Suprapubic skin (tissue), 4 donors: ENCODE measurements around the gene TMEM139.

Experiments
- EP300 ChIP-seq: sonication (generic); formaldehyde crosslinking; IDR thresholded peaks from one replicate; pipeline ENCODE4 v1.6.1; 2017; ENCODE audit warnings: antibody characterized with exemption
- POLR2A ChIP-seq, 2 donors: fragments of 450-650 bp; IDR thresholded peaks; one replicate each; pipeline ENCODE4 v1.6.1; 2017; ENCODE audit warnings: antibody characterized with exemption in 2 of 2, mild to moderate bottlenecking in 2 of 2, moderate library complexity in 2 of 2
- POLR2AphosphoS5 ChIP-seq, 3 donors: sonication (generic); formaldehyde crosslinking; IDR thresholded peaks; one replicate each; pipeline ENCODE4 v1.6.1; 2017; ENCODE audit warnings: antibody characterized with exemption in 3 of 3
- TF ChIP-seq, protein P1 (sequence below), 2 donors: fragments of 200-600 bp in 1 of 2; fragments of 450-650 bp in 1 of 2; sonication (generic) in 1 of 2; IDR thresholded peaks; one replicate each; pipeline ENCODE4 v1.5.1; 2016 to 2019; ENCODE audit warnings: antibody characterized with exemption in 2 of 2, mild to moderate bottlenecking in 1 of 2, moderate library complexity in 1 of 2

GRCh38 chr7:143272871-143273270 lies 11.9 kb upstream of the TMEM139 start:
- TF ChIP-seq, protein P1, sequence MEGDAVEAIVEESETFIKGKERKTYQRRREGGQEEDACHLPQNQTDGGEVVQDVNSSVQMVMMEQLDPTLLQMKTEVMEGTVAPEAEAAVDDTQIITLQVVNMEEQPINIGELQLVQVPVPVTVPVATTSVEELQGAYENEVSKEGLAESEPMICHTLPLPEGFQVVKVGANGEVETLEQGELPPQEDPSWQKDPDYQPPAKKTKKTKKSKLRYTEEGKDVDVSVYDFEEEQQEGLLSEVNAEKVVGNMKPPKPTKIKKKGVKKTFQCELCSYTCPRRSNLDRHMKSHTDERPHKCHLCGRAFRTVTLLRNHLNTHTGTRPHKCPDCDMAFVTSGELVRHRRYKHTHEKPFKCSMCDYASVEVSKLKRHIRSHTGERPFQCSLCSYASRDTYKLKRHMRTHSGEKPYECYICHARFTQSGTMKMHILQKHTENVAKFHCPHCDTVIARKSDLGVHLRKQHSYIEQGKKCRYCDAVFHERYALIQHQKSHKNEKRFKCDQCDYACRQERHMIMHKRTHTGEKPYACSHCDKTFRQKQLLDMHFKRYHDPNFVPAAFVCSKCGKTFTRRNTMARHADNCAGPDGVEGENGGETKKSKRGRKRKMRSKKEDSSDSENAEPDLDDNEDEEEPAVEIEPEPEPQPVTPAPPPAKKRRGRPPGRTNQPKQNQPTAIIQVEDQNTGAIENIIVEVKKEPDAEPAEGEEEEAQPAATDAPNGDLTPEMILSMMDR (IDR thresholded peaks at IDR 0.05), result no peak
- no peak for TF ChIP-seq EP300
- no peak for TF ChIP-seq POLR2AphosphoS5 (IDR thresholded peaks at IDR 0.05)
- no peak for TF ChIP-seq POLR2A (IDR thresholded peaks at IDR 0.05)
